GM15510 (cell line): ENCODE measurements around the gene DGKH.

Experiments used
- POLR2A ChIP-seq: IDR thresholded peaks from 3 replicates; pipeline ENCODE4 v1.6.1; 2011; ENCODE audit warnings: borderline replicate concordance; ENCODE audit not compliant: insufficient read length; ENCODE audit errors: extremely low read depth

DGKH gene, protein sequence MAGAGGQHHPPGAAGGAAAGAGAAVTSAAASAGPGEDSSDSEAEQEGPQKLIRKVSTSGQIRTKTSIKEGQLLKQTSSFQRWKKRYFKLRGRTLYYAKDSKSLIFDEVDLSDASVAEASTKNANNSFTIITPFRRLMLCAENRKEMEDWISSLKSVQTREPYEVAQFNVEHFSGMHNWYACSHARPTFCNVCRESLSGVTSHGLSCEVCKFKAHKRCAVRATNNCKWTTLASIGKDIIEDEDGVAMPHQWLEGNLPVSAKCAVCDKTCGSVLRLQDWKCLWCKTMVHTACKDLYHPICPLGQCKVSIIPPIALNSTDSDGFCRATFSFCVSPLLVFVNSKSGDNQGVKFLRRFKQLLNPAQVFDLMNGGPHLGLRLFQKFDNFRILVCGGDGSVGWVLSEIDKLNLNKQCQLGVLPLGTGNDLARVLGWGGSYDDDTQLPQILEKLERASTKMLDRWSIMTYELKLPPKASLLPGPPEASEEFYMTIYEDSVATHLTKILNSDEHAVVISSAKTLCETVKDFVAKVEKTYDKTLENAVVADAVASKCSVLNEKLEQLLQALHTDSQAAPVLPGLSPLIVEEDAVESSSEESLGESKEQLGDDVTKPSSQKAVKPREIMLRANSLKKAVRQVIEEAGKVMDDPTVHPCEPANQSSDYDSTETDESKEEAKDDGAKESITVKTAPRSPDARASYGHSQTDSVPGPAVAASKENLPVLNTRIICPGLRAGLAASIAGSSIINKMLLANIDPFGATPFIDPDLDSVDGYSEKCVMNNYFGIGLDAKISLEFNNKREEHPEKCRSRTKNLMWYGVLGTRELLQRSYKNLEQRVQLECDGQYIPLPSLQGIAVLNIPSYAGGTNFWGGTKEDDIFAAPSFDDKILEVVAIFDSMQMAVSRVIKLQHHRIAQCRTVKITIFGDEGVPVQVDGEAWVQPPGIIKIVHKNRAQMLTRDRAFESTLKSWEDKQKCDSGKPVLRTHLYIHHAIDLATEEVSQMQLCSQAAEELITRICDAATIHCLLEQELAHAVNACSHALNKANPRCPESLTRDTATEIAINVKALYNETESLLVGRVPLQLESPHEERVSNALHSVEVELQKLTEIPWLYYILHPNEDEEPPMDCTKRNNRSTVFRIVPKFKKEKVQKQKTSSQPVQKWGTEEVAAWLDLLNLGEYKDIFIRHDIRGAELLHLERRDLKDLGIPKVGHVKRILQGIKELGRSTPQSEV

DNA sequence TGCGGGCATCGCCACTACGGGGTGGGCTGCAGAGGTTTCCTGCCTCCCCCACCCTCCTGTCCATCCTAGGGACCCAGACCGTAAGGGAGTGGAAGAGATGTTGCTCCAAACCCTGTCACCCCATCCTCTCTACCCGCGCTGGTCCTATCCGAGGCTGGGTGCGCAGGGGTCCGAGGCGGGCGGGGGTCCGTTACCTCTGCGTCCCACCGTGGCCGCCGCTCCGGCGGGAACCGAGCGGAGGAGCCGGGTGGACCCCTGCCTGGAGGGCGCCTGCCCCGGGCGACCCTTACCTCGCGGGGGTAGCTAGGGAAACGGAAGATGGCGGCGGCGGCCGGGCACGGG lies at the start of gene DGKH:
DGKH (plus strand) TSS at position 307 of the 342 bp plus-strand sequence. CDS start 126 bp downstream, outside the sequence.
- TF ChIP-seq POLR2A: no peak

DNA sequence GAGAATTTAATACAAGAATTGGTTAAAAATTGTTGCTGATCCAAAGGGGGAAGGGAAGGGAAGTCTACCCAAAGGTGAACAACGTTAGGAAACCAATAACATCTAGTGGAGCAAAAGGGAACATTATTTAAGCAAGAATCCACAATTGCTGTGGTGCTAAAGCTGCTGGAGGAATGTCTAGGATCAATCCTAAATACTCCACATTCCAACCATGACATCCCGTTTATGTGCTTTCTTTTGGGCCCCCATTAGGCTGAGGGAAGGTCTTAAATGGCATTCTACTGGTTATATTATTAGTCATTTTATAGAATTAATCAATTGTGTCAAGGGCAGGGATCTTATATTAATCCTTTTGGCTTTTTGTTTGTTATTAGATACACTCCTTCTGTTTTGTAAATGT lies 47.6 kb upstream of the DGKH start:
- no peak for TF ChIP-seq POLR2A

DNA sequence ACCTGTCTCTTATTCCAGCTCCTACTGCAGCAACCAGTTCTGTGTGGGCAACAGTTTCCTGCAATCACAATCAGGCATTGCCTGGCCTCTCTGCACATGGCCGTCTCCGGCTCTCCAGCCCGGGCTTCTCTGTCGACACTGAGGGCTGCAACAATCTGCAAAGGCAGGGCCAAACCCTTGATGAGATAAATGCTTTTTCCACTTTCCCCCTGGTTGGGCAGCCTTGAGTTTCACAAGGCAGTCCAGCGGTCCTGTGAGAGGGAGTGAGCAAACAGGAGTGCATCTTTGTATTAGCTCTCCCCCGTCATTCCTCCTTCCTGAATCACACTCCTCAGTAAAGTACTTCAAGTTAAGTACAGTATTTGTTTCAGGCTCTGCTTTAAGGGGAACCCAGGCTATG lies 46.9 kb upstream of the DGKH start:
- no peak for TF ChIP-seq POLR2A

DNA sequence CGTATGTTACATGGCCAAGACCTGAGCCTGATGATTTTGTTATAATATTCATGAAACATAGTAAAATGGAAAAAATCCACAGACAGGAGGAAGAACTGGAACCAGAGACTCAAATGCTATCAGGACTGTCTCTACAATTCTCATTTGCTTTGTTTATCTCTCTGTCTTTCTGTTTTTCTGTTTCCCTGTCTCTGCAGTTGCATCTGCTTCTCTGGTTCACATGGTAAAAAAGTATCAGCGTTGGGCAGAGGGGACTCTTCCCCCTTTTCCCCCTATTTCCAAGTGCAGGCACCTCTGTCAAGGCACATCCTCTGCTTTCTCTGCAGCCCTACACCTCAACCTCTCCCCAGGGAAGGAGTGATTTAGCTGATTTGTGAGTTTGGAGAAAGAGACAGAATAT lies 46.4 kb upstream of the DGKH start:
- no peak for TF ChIP-seq POLR2A

DNA sequence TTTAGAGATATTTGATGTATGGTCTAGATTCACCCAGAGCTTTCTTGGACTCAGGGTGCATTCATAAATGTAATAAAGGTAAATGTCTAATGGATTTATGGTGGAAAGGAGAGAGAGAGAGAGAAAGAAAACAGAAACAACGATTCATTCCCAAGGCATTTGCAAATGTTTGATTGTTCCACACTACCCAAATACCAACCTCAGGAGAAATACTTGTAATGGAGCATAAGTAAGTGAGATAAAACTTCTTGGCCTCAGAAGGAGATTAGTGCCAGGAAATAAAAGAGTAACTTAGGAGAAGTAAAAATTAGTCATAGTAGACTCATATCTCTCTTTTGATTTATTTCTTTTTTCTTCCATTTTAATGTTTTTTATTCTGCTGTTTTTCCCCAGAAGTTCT lies 40.6 kb upstream of the DGKH start:
- no peak for TF ChIP-seq POLR2A

DNA sequence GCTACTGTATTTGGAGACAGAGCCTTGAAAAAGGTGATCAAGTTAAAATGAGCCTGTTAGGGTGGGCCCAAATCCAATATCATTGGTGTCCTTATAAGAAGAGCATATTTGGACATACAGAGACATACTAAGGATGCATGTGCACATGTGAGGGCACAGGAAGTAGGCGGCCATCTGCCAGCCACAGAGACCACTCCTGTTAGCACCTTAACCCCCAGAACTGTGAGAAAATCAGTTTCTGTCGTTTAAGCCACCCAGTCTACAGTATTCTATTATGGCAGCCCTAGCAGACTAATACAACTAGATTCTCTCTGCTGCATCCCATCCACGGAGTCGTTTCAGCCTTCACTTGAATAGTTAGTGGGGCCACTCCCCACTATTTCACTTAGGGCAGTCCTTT lies 39.4 kb upstream of the DGKH start:
- TF ChIP-seq POLR2A: no peak

DNA sequence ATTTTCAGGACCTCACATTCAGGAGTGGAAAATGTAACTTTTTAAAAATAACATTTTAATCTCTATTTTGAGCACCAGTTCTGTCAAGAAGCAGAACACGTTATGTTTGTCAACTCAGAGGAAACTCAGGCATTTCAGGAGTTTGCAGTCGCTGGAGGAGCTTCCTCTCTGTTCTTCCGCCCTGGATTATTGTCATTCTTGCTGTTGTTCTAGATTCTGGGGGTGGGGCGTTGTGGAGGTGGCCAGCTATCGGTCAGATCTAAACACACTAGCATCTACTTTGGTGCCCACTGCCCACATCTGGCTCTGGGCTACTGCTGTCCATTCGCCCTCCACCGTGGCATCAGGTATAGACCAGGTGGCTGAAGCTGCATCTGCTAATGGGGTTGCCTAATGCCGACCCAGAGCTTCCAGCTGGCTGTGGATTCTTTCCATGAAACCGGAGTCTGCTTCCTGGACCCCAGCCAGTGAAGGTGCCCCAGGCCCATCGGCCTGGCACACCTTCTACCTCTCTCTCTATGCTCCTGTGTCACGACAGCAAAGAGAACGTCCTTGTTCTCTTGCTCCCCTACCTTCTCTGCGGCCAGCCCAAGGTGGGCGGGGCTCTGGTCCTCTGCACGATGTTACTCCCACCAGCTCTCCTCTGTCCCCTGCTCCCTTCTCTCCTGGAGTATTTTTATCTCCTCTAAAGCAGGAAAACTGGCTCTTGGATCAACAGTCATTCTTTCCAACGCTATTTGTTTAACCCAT lies 36.7 kb upstream of the DGKH start:
- TF ChIP-seq POLR2A: no peak

DNA sequence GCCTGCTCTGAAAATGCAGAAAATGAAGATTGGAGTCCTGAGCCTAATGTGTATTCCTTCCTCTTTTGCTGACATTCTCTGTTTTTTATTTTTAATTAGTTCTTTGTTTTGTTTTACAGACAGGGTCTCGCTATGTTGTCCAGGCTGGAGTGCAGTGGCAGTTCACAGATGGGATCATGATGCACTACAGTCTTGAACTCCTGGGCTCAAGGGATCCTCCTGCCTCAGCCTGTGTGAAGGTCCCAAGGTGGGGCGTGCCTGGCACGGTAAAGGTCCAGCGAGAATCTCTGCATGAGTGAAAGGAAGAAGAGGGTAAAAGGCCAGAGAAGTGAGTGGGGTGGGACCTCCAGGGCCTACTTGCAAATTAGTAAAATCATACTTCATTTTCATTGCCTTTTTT lies 34.3 kb upstream of the DGKH start:
- TF ChIP-seq POLR2A: no peak

DNA sequence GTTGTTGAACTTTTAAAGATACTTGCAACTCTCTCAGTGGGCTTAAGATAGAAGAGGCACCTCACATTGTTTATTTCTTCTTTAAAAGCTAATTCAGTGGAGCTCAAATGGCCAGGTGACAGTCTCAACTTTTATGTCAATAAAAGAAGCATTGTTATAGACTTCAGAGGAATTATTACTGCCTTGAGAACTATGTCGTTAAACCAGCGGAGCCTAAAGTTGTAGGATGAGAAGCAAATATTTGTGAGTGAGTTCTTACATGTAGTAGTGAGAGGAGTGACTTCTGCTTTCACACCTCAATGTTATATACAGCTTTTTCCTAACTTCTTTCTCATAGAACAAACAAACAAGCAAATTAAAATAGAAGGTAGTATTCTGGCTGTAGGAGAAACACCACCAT lies 31.2 kb upstream of the DGKH start:
- TF ChIP-seq POLR2A: no peak

DNA sequence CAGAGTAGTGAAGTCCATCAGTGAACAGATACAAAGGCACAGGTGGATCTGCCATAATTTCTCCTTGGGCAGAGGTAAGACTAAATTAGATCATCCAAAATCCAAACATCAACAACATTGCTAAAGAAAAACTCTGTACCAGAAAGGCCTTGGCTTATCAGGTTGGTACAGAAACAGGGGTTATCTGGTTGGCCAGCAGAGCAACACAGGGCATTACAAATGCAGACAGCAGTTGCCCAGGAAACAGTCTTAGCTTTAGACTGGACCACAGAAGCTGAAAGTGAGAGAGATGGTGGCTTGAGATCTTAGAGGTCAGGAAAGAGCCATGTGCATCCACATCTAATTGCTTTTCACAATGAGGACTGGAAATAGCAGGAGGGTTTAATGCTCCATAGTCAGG lies 26.6 kb upstream of the DGKH start:
- no peak for TF ChIP-seq POLR2A

DNA sequence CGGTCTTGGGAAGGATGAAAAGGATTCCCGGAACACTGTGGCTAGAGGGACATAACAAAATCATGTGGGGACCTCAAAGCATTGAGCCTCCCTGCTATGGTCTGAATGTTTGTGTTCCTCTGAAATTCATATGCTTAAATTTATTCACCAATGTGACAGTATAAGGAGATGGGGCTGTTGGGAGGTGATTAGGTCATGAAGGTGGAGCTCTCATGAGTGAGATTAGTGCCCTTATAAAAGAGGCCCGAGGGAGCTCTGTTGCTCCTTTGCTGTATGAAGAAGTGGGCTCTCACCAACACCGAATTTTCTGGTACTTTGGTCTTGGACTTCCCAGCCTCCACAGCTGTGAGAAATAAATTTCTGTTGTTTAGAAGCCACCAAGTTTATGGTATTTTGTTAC lies 26.1 kb upstream of the DGKH start:
- no peak for TF ChIP-seq POLR2A

DNA sequence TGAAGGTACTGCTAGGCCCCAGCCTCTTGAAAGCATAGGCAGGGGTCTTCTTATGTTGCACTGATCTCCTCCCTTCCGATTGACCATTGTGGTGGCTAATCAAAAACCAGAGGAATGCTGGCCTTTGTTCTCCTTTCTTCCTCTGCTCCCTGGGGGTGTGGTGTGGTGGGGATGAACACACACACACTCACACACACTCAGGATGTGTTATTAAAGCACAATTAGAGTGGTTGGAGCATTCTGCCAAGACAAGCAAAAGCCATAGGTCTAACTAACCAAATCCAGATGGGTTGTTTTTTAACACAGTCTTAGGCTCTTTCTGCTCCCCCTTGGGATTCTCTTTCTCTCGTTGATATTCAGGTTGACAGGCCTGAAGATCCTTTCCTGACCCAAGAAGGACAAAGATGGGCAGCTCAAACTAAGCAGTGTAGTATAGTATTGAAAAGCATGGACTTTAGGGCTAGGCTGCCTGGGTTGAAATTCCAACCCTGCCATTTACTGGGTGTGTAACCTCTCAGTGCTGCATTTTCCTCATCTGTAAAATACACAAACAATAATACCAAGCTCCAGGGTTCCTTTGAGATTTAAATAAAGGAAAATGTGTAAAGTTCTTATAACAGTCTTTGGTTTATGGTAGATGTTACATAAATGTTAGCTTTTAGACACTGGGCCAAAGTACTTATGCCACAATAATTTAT lies 25.5 kb upstream of the DGKH start:
- no peak for TF ChIP-seq POLR2A

DNA sequence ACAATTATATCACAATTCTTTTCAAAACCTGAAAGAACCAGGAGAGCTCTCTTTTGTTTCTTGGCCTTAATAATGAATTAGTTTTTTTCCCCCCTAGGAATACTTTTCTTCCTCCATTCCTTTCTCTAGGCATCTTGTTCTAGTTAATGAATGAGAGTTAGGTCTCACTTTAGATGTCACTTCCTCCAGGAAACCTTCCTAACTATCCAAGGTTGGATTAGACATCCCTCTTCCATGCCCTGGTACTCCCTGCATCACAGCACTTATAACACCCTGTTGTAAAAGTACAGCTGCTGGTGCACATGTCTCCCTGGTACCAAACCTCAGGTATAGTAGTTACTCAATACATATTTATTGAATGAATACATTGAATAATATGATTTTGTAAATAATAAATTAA lies 21.2 kb upstream of the DGKH start:
- TF ChIP-seq POLR2A: no peak

DNA sequence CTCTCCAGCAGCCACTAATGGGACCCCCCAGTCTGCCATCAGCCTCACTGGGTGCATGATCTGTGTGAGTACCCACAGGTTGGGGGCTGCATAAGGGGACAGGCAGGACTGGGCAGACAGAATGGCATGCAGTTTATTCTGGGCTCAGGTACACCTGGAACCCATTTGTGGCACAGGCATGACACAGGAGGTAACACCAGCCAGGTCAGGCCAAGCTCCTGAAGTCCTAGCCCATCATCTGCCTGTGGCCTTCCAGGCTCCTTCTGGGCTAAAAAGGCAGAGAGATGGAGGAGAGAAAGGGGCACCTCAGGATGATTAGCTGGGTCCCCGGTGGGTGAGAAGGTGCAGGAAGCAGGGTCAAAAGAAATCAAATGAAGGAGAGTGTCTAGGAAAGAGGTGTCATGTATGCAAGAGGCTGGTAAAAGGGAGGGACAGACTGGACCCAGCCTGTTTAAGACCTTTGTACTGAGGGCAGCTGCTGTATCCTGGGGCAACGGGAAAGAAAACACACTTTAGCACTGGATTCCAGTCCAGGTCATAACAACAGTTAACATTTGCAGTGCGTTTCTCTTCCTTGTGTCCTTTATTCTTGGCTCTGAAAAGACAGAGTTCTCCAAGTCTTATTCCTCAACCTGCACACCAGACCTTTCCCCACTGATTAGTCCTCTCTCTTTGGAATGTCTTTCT lies 20.2 kb upstream of the DGKH start:
- TF ChIP-seq POLR2A: no peak

DNA sequence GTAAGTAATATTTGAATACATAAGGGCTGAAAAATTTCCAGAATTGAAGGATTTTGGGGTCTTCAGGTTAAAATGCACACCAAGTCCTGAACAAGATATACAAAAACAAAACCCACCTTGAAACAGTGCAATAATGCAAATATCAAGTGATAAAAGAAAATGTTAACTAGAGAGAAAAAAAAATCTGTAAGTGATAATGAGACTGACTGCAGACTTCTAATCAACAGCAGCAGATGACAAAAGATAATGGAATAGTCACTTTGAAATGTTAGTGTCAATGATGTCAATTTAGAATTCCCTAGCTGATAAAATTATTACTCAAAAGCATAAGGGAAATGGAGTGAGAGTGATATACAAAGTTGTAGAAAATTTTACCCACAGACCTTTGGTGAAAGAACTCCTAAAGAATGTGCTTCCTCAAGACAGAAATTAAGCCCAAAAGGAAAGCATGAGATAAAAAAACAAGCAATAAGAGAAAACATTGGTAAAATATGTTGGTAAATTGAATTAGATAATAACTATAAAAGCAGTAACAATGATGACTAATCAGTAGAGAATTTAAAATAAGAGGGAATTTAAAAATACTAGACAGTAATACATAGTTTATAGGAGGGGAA lies 12.4 kb upstream of the DGKH start:
- TF ChIP-seq POLR2A: no peak
